Measurements from ENCODE around the gene FAR2.
"Not testable (repeated sequence)": the region's sequence is repeated elsewhere in the genome, so short reads cannot be mapped to it uniquely, and the experiment has no call there.

FAR2 gene

DNA sequence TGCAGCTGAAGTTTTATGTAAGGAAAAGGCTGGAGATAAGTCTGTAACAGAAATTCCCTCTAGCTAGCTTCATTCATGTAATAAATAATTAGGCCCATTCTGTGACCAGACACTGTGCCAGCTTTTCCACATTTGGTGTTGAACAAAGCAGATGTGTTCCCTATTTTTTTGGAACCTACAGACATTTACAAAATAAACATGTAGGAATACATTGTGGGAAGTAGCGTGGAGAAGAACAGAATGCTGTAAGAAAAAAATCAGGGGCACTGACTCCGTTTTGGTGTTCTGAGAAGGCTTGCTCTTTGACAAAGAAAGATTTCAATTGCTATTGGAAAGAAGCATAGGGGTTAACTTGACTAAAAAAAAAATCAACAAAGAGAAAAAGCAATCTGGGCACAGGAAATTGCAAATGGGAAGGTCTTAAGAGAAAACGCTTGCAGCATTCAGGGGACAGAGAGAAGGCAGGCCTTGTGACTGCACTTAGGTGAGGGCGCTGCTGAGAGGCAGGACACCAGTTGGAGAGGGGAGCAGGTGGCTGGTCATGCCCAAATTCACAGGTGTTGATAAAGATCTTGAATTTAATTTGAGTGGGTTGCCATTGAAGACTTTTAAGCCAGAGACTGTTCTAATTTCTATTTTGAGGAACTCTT lies 4.0 kb downstream of the FAR2 start:
- no peak for DNase-seq

DNA sequence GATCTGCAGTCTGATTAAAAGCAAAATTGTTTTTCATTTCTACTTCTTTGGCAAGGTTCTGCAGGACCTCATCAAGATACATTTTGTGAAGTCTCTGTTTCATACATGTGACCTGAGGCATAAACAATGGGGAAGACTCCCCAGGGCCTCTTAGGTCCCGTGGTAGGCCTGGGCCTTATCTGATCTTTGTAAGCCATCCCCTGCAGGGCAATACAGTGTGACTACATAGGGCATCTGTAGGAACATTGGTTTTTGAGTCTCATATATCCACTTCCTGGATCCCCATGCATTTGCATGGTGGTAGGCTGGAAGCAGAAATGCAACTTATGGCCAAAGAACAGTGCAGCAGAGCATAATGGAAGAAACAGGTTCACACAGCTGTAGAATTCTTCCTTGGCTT lies 6.0 kb downstream of the FAR2 start:
- DNase-seq, result no peak

DNA sequence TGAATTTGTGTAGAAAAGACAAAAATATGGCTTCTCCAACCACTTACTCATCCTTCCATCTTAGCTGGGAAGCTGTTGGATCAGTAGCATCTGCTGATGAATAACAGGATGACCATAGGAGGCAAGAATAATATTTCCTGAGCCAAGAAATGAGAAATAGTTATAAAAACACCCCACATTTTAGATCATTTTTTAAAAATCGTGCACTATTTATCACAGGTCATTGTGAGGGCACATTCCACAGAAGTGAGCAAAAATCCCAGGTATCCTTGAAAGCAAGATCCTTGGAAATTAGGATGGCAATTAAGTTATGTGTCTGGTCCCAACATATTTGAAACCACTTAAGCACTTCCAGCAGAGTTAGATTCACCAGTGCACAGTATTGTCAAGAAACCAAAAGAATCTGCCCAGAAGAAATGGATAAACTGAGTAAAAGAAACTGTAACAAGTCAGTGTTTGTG lies 8.4 kb downstream of the FAR2 start:
- DNase-seq, result no peak

- no peak for DNase-seq
These were observed 9.2 kb downstream of the FAR2 start for GRCh38 chr12:29158115-29158763.

DNA sequence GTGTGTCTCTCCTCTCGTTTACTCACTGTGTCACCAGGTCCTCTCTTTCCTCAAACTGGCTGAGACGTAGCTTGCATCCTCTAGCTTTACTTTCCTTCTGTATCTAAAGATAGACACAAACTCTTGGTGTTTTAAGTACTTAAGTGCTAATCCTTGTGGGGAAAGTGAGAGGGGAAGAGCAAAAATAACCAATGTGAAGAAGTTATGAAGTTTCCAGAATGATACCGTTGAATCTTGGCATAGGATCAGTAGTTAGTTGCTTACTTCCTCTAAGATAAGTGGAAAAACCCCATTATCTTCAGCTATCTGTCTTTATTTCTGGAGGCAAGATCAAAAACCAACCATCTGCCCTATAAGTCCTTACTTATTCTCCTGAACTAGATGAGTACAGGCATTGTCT lies 10.6 kb downstream of the FAR2 start:
- DNase-seq, result no peak

DNA sequence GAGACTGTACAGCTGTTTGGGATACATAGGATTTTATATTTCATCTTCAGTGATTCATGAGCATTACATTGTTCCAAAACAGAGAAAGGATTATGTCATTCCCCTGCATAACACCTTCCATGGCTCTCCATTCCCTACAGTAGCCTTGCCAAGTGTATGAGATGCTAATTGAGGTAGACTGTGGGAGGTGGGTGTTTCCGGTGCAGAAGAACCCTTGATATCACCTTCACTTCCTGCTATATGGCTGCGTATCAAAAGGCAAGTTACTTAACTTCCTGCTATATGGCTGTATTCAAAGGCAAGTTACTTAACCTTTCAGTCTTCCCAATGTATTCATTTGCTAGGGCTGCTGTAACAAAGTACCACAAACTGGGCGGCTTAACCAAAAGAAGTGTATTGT lies 11.2 kb downstream of the FAR2 start:
- no peak for DNase-seq

DNA sequence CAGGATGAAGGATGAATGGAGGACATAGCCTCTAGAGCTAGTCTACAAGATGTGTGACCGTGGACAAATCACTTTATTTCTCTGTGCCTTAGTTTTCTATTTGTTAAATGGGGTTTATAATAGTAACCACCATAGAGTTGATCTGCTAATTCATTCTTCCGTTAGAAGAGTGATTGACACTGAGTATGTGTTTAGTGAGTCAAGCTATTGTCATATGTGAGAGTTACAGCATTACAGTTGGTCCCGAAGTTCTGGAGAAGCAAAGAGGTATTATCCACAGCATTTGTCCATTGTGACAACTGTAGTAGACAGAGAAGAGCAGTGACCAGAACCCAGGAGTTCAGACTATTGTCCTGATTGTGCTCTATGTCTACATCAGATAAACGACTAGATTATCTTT lies 14.1 kb downstream of the FAR2 start:
- DNase-seq, result no peak

DNA sequence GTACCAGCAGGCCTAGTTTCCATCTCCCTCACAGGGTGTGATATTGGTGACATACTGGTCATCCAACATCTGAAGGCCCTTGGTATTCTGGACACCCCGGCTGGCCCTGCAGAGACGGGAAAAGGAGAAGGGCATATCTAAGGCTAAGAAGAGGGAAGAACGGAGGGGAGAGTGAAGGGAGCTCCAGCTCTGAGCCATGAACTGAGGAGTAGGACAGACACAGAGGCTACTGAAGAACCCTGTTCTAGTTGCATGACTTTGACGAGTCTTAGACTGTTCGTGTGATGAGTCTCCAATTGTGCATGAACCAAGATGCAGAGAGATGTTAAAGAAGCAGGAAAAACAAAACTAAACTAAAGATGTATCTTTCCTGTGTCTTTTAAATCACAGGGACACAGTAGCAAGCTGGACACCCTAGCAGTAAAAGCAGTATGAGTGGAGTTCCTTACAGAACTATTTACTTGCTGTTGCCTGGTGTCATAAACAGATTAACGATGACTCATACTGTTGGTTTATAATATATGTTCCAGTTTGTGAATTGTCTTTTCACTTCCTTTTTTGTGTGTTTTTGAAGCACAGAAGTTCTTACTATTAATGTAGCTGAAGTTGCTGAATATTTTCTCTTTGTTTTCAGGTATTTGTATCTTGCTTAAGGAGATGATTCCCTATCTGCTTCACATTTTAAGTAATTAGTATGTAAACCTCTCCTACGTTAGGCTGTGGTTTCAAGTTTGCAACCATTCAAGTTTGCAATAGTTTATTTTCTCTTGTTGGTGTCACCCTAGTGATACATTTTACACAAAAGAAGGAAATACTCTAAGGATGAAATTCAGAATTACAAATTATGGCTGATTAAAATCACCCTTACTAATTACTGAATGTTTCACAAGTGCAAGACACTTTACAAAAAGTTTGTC lies 15.7 kb downstream of the FAR2 start:
- no peak for DNase-seq

DNA sequence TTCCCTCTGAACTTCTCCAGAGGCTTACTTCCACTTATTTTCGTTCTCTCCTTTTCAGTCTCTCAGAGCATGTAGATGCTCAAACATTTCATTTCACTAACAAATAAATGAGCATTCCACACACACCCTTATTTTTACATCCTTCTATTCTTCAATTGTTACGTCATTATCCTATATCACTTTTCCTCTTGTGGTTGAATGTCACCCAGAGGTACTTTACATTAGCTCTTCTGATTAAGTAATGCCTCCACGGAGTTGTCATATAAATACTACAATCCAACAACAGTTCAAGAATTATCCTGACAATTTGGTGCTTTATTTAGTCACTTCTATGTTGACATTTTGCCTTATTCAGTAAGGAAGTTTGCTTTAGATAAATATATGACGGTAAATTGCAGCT lies 18.4 kb downstream of the FAR2 start:
- no peak for DNase-seq

DNA sequence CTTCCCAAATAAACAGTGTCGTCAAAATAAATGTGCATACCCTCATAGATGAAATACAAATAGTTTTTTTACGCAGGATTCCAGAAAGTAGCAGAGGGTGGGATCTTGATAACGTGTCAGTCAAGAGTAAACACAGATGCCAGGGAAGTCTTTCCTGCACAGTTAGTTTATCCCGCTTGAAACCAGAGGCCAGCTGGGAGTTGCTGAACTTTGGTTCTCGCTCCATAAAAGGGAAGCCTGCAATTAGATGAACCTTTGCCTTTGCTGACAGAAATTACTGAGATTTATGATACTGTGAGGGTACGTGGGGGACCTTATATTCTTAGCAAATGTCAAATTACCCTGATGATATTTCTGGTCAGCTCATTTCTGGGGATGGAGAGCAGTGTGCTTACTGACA lies 18.9 kb downstream of the FAR2 start:
- no peak for DNase-seq

DNA sequence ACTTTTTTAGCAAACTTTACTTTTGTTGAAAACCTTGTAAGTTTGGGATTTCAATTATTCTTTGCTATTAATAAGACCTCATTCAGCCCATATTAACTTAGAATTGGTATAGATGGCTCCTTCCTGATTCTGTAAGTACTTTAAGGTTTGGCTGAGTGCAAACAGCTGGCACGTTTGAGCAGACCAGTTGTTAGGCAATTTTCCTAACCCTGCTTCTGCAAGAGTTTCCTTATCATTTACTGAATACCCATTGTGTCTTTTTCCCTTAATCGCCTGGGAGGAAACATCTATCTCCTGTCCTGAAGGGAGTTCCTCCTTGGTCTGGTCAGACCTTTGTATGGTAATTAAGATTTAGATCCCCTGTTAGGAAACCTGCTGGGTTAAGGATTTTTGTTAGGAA lies 20.9 kb downstream of the FAR2 start:
- not testable (repeated sequence) for DNase-seq

- not testable (repeated sequence) for DNase-seq
These were observed 21.5 kb downstream of the FAR2 start for GRCh38 chr12:29170478-29171084.

DNA sequence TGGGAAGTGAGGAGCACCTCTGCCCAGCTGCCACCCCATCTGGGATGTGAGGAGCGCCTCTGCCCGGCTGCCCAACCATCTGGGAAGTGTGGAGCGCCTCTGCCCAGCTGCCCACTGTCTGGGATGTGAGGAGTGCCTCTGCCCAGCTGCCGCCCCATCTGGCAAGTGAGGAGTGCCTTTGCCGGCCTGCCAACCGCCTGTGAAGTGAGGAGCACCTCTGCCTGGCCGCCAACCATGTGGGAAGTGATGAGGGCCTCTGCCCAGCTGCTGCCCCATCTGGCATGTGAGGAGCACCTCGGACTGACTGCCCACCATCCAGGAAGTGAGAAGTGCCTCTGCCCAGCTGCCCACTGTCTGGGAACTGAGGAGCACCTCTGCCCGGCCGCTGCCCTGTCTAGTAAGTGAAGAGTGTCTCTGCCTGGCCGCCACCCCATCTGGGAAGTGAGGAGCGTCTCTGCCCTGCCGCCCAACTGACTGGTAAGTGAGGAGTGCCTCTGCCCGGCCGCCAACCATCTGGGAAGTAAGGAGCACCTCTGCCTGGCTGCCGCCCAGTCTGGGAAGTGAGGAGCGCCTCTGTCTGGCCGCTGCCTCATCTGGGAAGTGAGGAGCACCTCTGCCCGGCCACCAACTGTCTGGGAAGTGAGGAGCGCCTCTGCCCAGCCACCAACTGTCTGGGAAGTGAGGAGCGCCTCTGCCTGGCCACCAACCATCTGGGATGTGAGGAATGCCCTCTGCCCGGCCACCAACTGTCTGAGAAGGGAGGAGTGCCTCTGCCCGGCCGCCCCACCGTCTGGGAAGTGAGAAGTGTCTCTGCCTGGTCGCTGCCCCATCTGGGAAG lies 22.6 kb downstream of the FAR2 start:
- DNase-seq, result no peak

DNA sequence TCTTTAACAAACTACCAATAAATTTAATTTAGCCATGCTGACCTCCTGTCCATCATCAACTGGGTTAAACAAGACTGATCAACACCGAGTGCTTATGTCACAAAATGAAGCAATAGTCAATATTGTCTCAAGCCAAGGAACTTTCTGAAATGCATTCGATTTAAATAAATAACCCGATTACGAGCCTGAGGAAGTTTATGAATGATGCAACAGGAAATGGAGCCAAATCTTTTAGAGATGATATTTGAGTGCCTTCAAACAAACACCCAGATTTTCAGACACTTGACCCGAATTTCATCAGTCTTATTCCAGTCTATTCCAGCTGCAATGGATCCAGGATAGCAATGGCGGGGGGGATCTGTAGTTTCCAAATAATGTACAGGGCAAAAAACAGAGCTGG lies 27.9 kb downstream of the FAR2 start:
- no peak for DNase-seq

- not testable (repeated sequence) for DNase-seq
These were observed 33.2 kb downstream of the FAR2 start for GRCh38 chr12:29182247-29182646.

- DNase-seq, result no peak
These were observed 38.7 kb downstream of the FAR2 start for GRCh38 chr12:29187756-29188155.

DNA sequence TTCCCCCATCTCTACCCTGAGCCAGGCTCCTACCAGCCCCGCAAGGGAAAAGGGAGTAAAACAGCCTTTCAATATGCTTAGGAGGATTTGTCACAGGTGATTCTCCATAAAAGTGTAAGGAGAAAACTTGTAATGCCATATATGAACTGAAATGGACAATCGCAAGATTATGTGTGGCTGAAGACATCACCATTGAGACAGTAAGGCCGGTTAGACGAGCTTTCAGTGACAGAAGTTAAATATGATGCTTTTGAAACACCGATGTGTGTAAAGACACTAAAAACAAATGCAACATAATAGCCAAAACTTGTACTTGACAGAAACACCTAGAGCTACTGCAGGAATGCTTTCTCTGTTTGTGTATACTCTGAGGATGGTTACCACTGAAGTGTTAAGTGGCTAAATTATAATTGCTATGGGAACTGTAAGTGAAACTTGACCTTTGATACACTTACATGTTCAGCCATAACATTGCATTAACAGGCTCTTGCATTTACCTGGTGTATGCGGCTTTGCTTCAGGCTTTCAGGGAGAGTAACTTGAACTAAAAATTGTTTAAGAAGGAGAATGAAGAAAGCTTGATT lies 42.3 kb downstream of the FAR2 start:
- DNase-seq, result no peak

DNA sequence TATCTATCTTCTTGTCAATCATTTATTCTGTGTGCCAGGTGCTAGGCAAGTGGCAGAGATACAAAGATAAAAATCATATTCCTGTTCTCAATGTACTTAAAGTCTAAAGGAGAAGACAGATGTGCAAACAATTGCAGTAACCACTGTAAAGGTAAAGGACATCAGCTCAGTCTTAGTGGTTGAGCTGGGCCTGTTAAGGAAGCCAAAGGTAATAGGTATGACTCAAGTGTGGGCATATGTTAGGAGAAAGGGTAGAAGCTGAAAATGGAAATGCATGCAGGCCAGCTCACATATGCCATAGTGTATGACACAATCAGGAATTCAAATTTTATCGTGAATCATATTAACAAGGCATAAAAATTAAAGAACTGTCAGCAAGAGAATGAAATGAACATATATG lies 49.8 kb downstream of the FAR2 start:
- DNase-seq, result no peak

GRCh38 chr12:29200586-29200985 lies 51.5 kb downstream of the FAR2 start:
- DNase-seq, result no peak

DNA sequence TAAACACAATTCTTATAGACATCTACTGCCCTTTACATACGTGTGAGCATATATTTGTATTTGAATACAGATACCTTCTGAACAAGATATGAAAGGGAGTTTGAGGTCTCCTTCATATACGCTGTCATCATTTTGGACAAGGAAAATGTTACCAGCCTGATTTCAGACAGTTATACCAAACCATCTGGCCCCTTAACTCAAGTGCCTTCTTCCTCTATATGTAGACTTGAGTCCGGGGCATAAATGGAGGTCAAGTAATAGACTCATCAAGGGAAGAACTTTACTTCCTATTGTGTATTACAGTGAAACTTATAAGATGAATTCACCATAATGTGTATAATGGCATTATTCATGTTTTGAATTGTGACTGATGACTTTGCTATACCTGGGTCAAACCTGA lies 52.2 kb downstream of the FAR2 start:
- no peak for DNase-seq

DNA sequence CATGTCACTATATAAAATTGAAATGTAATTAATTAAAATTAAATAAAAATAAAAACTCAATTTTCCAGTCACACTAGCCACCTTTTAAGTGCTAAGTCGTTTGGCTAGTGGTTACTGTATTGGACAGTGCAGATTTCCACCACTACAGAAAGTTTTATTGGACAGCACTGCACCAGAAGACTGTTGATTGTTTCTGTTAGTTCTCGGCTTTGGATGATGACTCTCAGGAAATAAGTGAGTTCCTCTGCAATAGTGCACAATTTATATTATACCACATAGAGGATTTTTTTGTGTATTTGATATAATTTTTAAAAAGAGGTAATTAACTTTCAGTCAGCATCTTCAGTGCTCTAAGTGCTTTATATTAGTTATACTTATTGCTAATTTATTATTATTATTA lies 52.7 kb downstream of the FAR2 start:
- DNase-seq, result no peak

DNA sequence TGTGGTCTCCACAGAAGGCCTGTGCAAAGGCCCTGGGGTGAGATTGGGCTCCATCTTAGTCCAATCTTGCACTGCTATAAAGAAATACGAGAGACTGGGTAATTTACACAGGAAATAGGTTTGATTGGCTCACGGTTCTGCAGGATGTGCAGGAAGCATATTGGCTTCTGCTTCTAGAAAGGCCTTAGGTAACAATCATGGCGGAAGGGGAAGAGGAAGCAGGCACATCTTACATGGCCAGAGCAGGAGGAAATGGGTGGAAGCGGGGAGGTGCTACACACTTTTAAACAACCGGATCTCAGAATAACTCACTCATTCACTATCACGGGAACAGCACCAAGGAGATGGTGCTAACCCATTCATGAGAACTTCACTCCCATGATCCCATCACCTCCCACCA lies 55.4 kb downstream of the FAR2 start:
- DNase-seq, result no peak

Data from activated T-cell treated with anti-CD3 and anti-CD28 coated beads, Interleukin-2, amount 50 U/mL, for 48 hours (primary cell).